ENCODE results near the gene KCTD21. TPM values are rescaled to one million over a fixed set of nuclear protein-coding genes. Genes with fewer than 3 reads are reported as not detected.

KCTD21 gene
- total RNA-seq, 1 donor from 2014 or later, result 0.90 TPM

- no peaks in the 10 kb centered on the region for H3K9me3 ChIP-seq (ENCODE audit: low read depth)
- TF ChIP-seq EZH2 (IDR thresholded peaks at IDR 0.05) (no peak), EZH2phosphoT487 (IDR thresholded peaks at IDR 0.05) (no peak), CTCF (IDR thresholded peaks at IDR 0.05) (no peak)
- Mint-ChIP-seq H3K4me1 (peaks cover 22% of the 10 kb centered on the region), H3K4me3 (peak overlapping the region; percentile 99), H3K9me3 (peaks cover 3% of the 10 kb centered on the region), H3K27ac (peak overlapping the region; percentile 76), H3K27me3 (ENCODE audit: insufficient read depth, low read depth) (peaks cover under 1% of the 10 kb centered on the region), H3K36me3 (peaks cover 36% of the 10 kb centered on the region)
- peak overlapping the region; percentile 95 for H2AFZ ChIP-seq (replicated peaks)
- H4K20me1 ChIP-seq (ENCODE audit: low read depth), result no peaks in the 10 kb centered on the region
- peaks cover 75% of the 10 kb centered on the region for H3K79me2 ChIP-seq (ENCODE audit: low read depth)
- no peaks in the 10 kb centered on the region for H3K27me3 ChIP-seq
- H3K4me3 ChIP-seq, result peak overlapping the region; percentile 93
- no peak overlapping the region for H3K27ac ChIP-seq
- peak overlapping the region; percentile 95 for H3K4me2 ChIP-seq
- DNase-seq (ENCODE audit: low spot score), result peak; percentile 12
- peaks cover 9% of the 10 kb centered on the region for H3K4me1 ChIP-seq
- H3F3A ChIP-seq (ENCODE audit: low read depth), result no peaks in the 10 kb centered on the region
- peaks cover 3% of the 10 kb centered on the region for H3K36me3 ChIP-seq
- H3K9ac ChIP-seq, result peak overlapping the region; percentile 80
Measured at GRCh38 chr11:78138694-78139421, 49.6 kb downstream of the KCTD21 start.

GRCh38 chr11:78138291-78138690 lies 50.1 kb downstream of the KCTD21 start:
- peaks cover 9% of the 10 kb centered on the region for H3K4me1 ChIP-seq
- peaks cover 3% of the 10 kb centered on the region for H3K36me3 ChIP-seq
- H4K20me1 ChIP-seq (ENCODE audit: low read depth), result no peaks in the 10 kb centered on the region
- H3F3A ChIP-seq (ENCODE audit: low read depth), result peaks cover under 1% of the 10 kb centered on the region
- no peak overlapping the region for H2AFZ ChIP-seq (replicated peaks)
- H3K79me2 ChIP-seq (ENCODE audit: low read depth), result peaks cover 80% of the 10 kb centered on the region
- Mint-ChIP-seq H3K4me3 (peak overlapping the region; percentile 99), H3K4me1 (peaks cover 22% of the 10 kb centered on the region), H3K36me3 (peaks cover 36% of the 10 kb centered on the region), H3K9me3 (peaks cover 3% of the 10 kb centered on the region), H3K27ac (no peak overlapping the region), H3K27me3 (ENCODE audit: insufficient read depth, low read depth) (peaks cover 4% of the 10 kb centered on the region)
- no peaks in the 10 kb centered on the region for H3K27me3 ChIP-seq
- DNase-seq (ENCODE audit: low spot score), result no peak
- peak overlapping the region; percentile 93 for H3K4me3 ChIP-seq
- no peak for TF ChIP-seq EZH2 (IDR thresholded peaks at IDR 0.05)
- no peak for TF ChIP-seq EZH2phosphoT487 (IDR thresholded peaks at IDR 0.05)
- no peak for TF ChIP-seq CTCF (IDR thresholded peaks at IDR 0.05)
- peak overlapping the region; percentile 95 for H3K4me2 ChIP-seq
- H3K9ac ChIP-seq, result no peak overlapping the region
- H3K27ac ChIP-seq, result no peak overlapping the region
- H3K9me3 ChIP-seq (ENCODE audit: low read depth), result no peaks in the 10 kb centered on the region

GRCh38 chr11:78132475-78132874 lies 56.0 kb downstream of the KCTD21 start:
- Histone ChIP-seq H3K9me3 (ENCODE audit: low read depth) (no peaks in the 10 kb centered on the region), H3K36me3 (no peaks in the 10 kb centered on the region), H2AFZ (replicated peaks) (no peak overlapping the region), H3K27me3 (no peaks in the 10 kb centered on the region), H4K20me1 (ENCODE audit: low read depth) (no peaks in the 10 kb centered on the region), H3K4me3 (no peak overlapping the region), H3K79me2 (ENCODE audit: low read depth) (peaks cover 71% of the 10 kb centered on the region), H3K27ac (no peak overlapping the region), H3K4me1 (no peaks in the 10 kb centered on the region), H3K4me2 (no peak overlapping the region), H3F3A (ENCODE audit: low read depth) (peaks cover 4% of the 10 kb centered on the region), H3K9ac (no peak overlapping the region)
- peaks cover 3% of the 10 kb centered on the region for H3K9me3 Mint-ChIP-seq
- TF ChIP-seq EZH2phosphoT487 (IDR thresholded peaks at IDR 0.05), result no peak
- TF ChIP-seq CTCF (IDR thresholded peaks at IDR 0.05), result no peak
- TF ChIP-seq EZH2 (IDR thresholded peaks at IDR 0.05), result no peak
- peaks cover 4% of the 10 kb centered on the region for H3K27me3 Mint-ChIP-seq (ENCODE audit: insufficient read depth, low read depth)
- no peak overlapping the region for H3K27ac Mint-ChIP-seq
- peaks cover 1% of the 10 kb centered on the region for H3K4me1 Mint-ChIP-seq
- H3K36me3 Mint-ChIP-seq, result peaks cover 25% of the 10 kb centered on the region
- DNase-seq (ENCODE audit: low spot score), result no peak
- H3K4me3 Mint-ChIP-seq, result no peak overlapping the region

Measured in neural progenitor cell (in vitro differentiated cells).